WTC11 (cell line): Measurements from ENCODE around the gene TNFRSF14. TPM values are rescaled to one million over a fixed set of nuclear protein-coding genes. Genes with fewer than 3 reads are reported as not detected.

ENCODE experiments used
- ATAC-seq: fragments of 200-7000 bp; cut with Tn5 transposase; 2 replicates; pipeline ENCODE4 v1.10.0; 2021; ENCODE audit warnings: mild to moderate bottlenecking, moderate library complexity
- CTCF ChIA-PET: fragments of 300-600 bp; sonication (Branson Sonifier 250); formaldehyde crosslinking; loops from one replicate; lab custom pipeline; 2021; ENCODE audit warnings: antibody characterized with exemption; lab: Charles Lee
- POLR2A ChIA-PET: fragments of 350-600 bp; sonication (Branson Sonifier 250); formaldehyde crosslinking; loops from one replicate; lab custom pipeline; 2021; ENCODE audit warnings: antibody characterized with exemption; lab: Charles Lee
- DNase-seq: peaks from one replicate; pipeline ENCODE4 v3.0.0; 2021; ENCODE audit warnings: low spot score
- H3K27ac Mint-ChIP-seq: 2 replicates; pipeline ENCODE4 v1.8.0; 2021; ENCODE audit warnings: mixed read lengths
- H3K27me3 Mint-ChIP-seq: 2 replicates; pipeline ENCODE4 v1.8.0; 2021; ENCODE audit warnings: low read depth, mild to moderate bottlenecking, moderate library complexity, mixed read lengths
- H3K36me3 Mint-ChIP-seq: 2 replicates; pipeline ENCODE4 v1.8.0; 2021; ENCODE audit warnings: mixed read lengths
- H3K4me1 Mint-ChIP-seq: 2 replicates; pipeline ENCODE4 v1.8.0; 2022; ENCODE audit warnings: mixed read lengths
- H3K4me3 Mint-ChIP-seq: 2 replicates; pipeline ENCODE4 v1.8.0; 2021; ENCODE audit warnings: mild to moderate bottlenecking, moderate library complexity, mixed read lengths
- H3K9me3 Mint-ChIP-seq: 2 replicates; pipeline ENCODE4 v1.8.0; 2021; ENCODE audit warnings: mixed read lengths
- CREM ChIP-seq: sonication (generic); formaldehyde crosslinking; IDR thresholded peaks from 2 replicates; pipeline ENCODE4 v1.8.1; 2022; ENCODE audit warnings: mild to moderate bottlenecking, missing genetic modification reagents, moderate library complexity
- CTCF ChIP-seq: fragments of 200-600 bp; IDR thresholded peaks from 2 replicates; pipeline ENCODE4 v1.8.0; 2022; ENCODE audit warnings: antibody characterized with exemption
- E2F5 ChIP-seq: sonication (generic); formaldehyde crosslinking; IDR thresholded peaks from 2 replicates; pipeline ENCODE4 v1.8.1; 2022; ENCODE audit warnings: mild to moderate bottlenecking, moderate library complexity, missing genetic modification reagents
- EMX1 ChIP-seq: fragments of 250-450 bp; sonication (Bioruptor Pico); IDR thresholded peaks from 2 replicates; pipeline ENCODE4 v1.8.0; 2021; ENCODE audit warnings: mild to moderate bottlenecking
- ERG ChIP-seq: fragments of 250-450 bp; sonication (Bioruptor Pico); IDR thresholded peaks from 2 replicates; pipeline ENCODE4 v1.8.0; 2021; ENCODE audit warnings: mild to moderate bottlenecking
- ESRRA ChIP-seq: sonication (generic); formaldehyde crosslinking; IDR thresholded peaks from 2 replicates; pipeline ENCODE4 v1.8.1; 2022; ENCODE audit warnings: mild to moderate bottlenecking, missing genetic modification reagents, borderline replicate concordance
- FOXP4 ChIP-seq: sonication (generic); formaldehyde crosslinking; IDR thresholded peaks from 2 replicates; pipeline ENCODE4 v1.8.0; 2022; ENCODE audit warnings: mild to moderate bottlenecking, missing genetic modification reagents
- HMGA2 ChIP-seq: fragments of 250-450 bp; sonication (Bioruptor Pico); IDR thresholded peaks from 2 replicates; pipeline ENCODE4 v1.4.0; 2021; ENCODE audit warnings: mild to moderate bottlenecking, moderate library complexity
- JAZF1 ChIP-seq: fragments of 250-450 bp; sonication (Bioruptor Pico); IDR thresholded peaks from 2 replicates; pipeline ENCODE4 v1.9.0; 2021; ENCODE audit warnings: moderate library complexity, mild to moderate bottlenecking, inconsistent platforms
- MLX ChIP-seq: sonication (generic); formaldehyde crosslinking; IDR thresholded peaks from 2 replicates; pipeline ENCODE4 v1.8.1; 2023; ENCODE audit warnings: mild to moderate bottlenecking, missing genetic modification reagents, moderate library complexity
- MXD4 ChIP-seq: fragments of 250-450 bp; sonication (Bioruptor Pico); IDR thresholded peaks from 2 replicates; pipeline ENCODE4 v1.8.0; 2021; ENCODE audit warnings: mild to moderate bottlenecking, moderate library complexity, borderline replicate concordance
- NFYB ChIP-seq: sonication (generic); formaldehyde crosslinking; conservative IDR thresholded peaks from 2 replicates; pipeline ENCODE4 v1.8.0; 2022; ENCODE audit warnings: low read depth, missing genetic modification reagents
- NR2C2 ChIP-seq: sonication (generic); formaldehyde crosslinking; IDR thresholded peaks from 2 replicates; pipeline ENCODE4 v1.8.0; 2022; ENCODE audit warnings: mild to moderate bottlenecking, missing genetic modification reagents
- NR3C1 ChIP-seq: sonication (generic); formaldehyde crosslinking; conservative IDR thresholded peaks from 2 replicates; pipeline ENCODE4 v1.8.1; 2023; ENCODE audit warnings: low read depth, mild to moderate bottlenecking, missing genetic modification reagents
- PRDM15 ChIP-seq: sonication (generic); formaldehyde crosslinking; IDR thresholded peaks from 2 replicates; pipeline ENCODE4 v1.8.0; 2022; ENCODE audit warnings: missing genetic modification reagents
- ZNF263 ChIP-seq: sonication (generic); formaldehyde crosslinking; IDR thresholded peaks from 2 replicates; pipeline ENCODE4 v1.8.1; 2022; ENCODE audit warnings: low read depth, mild to moderate bottlenecking, moderate library complexity, missing genetic modification reagents
- ZNF317 ChIP-seq: sonication (generic); formaldehyde crosslinking; IDR thresholded peaks from 2 replicates; pipeline ENCODE4 v1.8.1; 2023; ENCODE audit warnings: low read depth, mild to moderate bottlenecking, moderate library complexity, missing genetic modification reagents, borderline replicate concordance
- ZSCAN18 ChIP-seq: fragments of 250-450 bp; sonication (Bioruptor Pico); IDR thresholded peaks from 2 replicates; pipeline ENCODE4 v2.1.2; 2022; ENCODE audit warnings: mild to moderate bottlenecking, moderate library complexity
- total RNA-seq: library from RNA; stranded (reverse); gene quantifications from 3 replicates; pipeline ENCODE4 v1.2.3, GENCODE V29; 2021

The TNFRSF14 gene
- total RNA-seq, 1 experiment from 2014 or later: 0.87 TPM

GRCh38 chr1:2601721-2602303 is 45.6 kb downstream of the TNFRSF14 start:
- no peak for TF ChIP-seq ZSCAN18 (CRISPR knock-in tag)
- TF ChIP-seq CREM (CRISPR knock-in tag): no peak
- TF ChIP-seq NFYB: no peak
- no peak for TF ChIP-seq MLX
- TF ChIP-seq ERG (CRISPR knock-in tag): no peak
- H3K27ac Mint-ChIP-seq: no peak overlapping the region
- no peaks in the 10 kb centered on the region; the same call in 1 of the 2 replicates for H3K27me3 Mint-ChIP-seq
- CTCF ChIA-PET: no interaction called here
- DNase-seq: no peak
- no peaks in the 10 kb centered on the region for H3K36me3 Mint-ChIP-seq
- H3K4me3 Mint-ChIP-seq: no peak overlapping the region
- POLR2A ChIA-PET: no interaction called here
- peaks cover 9% of the 10 kb centered on the region for H3K9me3 Mint-ChIP-seq
- H3K4me1 Mint-ChIP-seq: no peaks in the 10 kb centered on the region
- ATAC-seq: no peak

GRCh38 chr1:2602311-2602835 is 46.2 kb downstream of the TNFRSF14 start:
- ATAC-seq: no peak
- Mint-ChIP-seq H3K9me3 (peaks cover 9% of the 10 kb centered on the region), H3K4me1 (no peaks in the 10 kb centered on the region), H3K27ac (no peak overlapping the region), H3K4me3 (no peak overlapping the region), H3K36me3 (no peaks in the 10 kb centered on the region), H3K27me3 (no peaks in the 10 kb centered on the region; the same call in 1 of the 2 replicates)
- ChIA-PET POLR2A (no interaction called here), CTCF (interaction anchor here (1.1 kb wide), 1 partner anchor 54 kb away, joined by 3 read pairs; no protein-coding TSS in a partner anchor)
- no peak for TF ChIP-seq ZNF317
- TF ChIP-seq ESRRA (CRISPR knock-in tag): no peak
- no peak for TF ChIP-seq NR2C2 (CRISPR knock-in tag)
- no peak for TF ChIP-seq FOXP4 (CRISPR knock-in tag)
- no peak for TF ChIP-seq PRDM15 (CRISPR knock-in tag)
- no peak for TF ChIP-seq JAZF1
- no peak for TF ChIP-seq MXD4 (CRISPR knock-in tag)
- TF ChIP-seq CTCF: no peak
- no peak for TF ChIP-seq NR3C1
- no peak for TF ChIP-seq EMX1 (CRISPR knock-in tag)
- TF ChIP-seq ZNF263 (CRISPR knock-in tag): no peak
- TF ChIP-seq HMGA2: no peak
- TF ChIP-seq E2F5: no peak
- no peak for DNase-seq
